HepG2 (cell line): ENCODE results near the gene A4GNT. TPM values are rescaled to one million over a fixed set of nuclear protein-coding genes. Genes with fewer than 3 reads are reported as not detected.

Experiments used
- ATAC-seq: fragments of 200-7000 bp; cut with Tn5 transposase; 3 replicates; pipeline ENCODE4 v1.9.1; 2020; ENCODE audit warnings: mild to moderate bottlenecking, moderate library complexity
- BruUV-seq: library from RNA; stranded (reverse); fragments of 400-500 nt; replicated peaks from 2 replicates; lab custom pipeline; 2021; lab: Mats Ljungman, UMichigan
- CTCF ChIA-PET: fragments of 300-600 bp; formaldehyde crosslinking; extraction: SDS; loops from one replicate; lab custom pipeline; 2021; ENCODE audit warnings: low total read pairs, inconsistent platforms, low intra/inter-chr PET ratio; lab: Yijun Ruan, JAX
- POLR2A ChIA-PET: fragments of 350-600 bp; sonication (Branson Sonifier 250); formaldehyde crosslinking; loops from one replicate; lab custom pipeline; 2020; ENCODE audit warnings: antibody characterized with exemption, inconsistent platforms; lab: Yijun Ruan, JAX
- DNase-seq: peaks from one replicate; pipeline ENCODE4 v3.0.0-alpha.2; 2015; ENCODE audit warnings: low spot score
- FAIRE-seq: peaks from 3 replicates; lab custom pipeline; 2011; peaks lifted over from hg19 to GRCh38; lab: Jason Lieb, UNC
- H2AFZ ChIP-seq: one replicate; pipeline ENCODE4 v1.6.1; 2011; ENCODE audit warnings: low read length, inconsistent platforms
- H3K27ac ChIP-seq: fragments of 300-600 bp; 3 replicates; pipeline ENCODE4 v1.8.0; 2011; ENCODE audit warnings: mixed run types, mild to moderate bottlenecking, mixed read lengths, low read length, inconsistent platforms; ENCODE audit not compliant: insufficient read depth; ENCODE audit errors: extremely low read length
- H3K27me3 ChIP-seq, 2 experiments: fragments of 200-600 bp in 1 of 2; 2 replicates in 1 of 2; 3 replicates in 1 of 2; pipeline versions ENCODE4 v1.6.0 to v1.8.0; 2011; ENCODE audit warnings: low read length in 2 of 2, mild to moderate bottlenecking in 2 of 2, moderate library complexity in 2 of 2, inconsistent platforms in 1 of 2; ENCODE audit not compliant: insufficient read depth in 2 of 2, control insufficient read depth in 1 of 2
- H3K36me3 ChIP-seq, 2 experiments: fragments of 200-600 bp in 1 of 2; replicated peaks in 1 of 2; 2 replicates in 1 of 2; 3 replicates in 1 of 2; pipeline versions ENCODE4 v1.5.1 to v1.8.0; 2011; ENCODE audit warnings: low read length in 2 of 2, inconsistent platforms in 1 of 2; ENCODE audit not compliant: insufficient read depth in 2 of 2, control insufficient read depth in 1 of 2
- H3K4me1 ChIP-seq: 2 replicates; pipeline ENCODE4 v1.5.1; 2012; ENCODE audit warnings: low read length, inconsistent platforms; ENCODE audit not compliant: insufficient read depth
- H3K4me2 ChIP-seq: 2 replicates; pipeline ENCODE4 v1.6.0; 2011; ENCODE audit warnings: low read depth, low read length, inconsistent platforms
- H3K4me3 ChIP-seq, 3 experiments: fragments of 200-600 bp in 1 of 3; sonication (generic), shearing (Covaris generic) in 1 of 3; replicated peaks in 1 of 3; 2 replicates each; pipeline ENCODE4 v1.5.1; 2011 to 2016; ENCODE audit warnings: low read length in 3 of 3, inconsistent platforms in 2 of 3, low read depth in 2 of 3, mild to moderate bottlenecking in 2 of 3, control low read depth in 1 of 3, mixed read lengths in 1 of 3; ENCODE audit not compliant: insufficient read depth in 1 of 3
- H3K79me2 ChIP-seq: one replicate; pipeline ENCODE4 v1.6.1; 2011; ENCODE audit warnings: low read length, inconsistent platforms; ENCODE audit not compliant: insufficient read depth
- H3K9ac ChIP-seq: 2 replicates; pipeline ENCODE4 v1.6.0; 2011; ENCODE audit warnings: mild to moderate bottlenecking, low read depth, low read length, inconsistent platforms; ENCODE audit not compliant: insufficient read depth
- H3K9me3 ChIP-seq: 2 replicates; pipeline ENCODE4 v1.5.1; 2012; ENCODE audit warnings: mild to moderate bottlenecking, low read length
- H4K20me1 ChIP-seq: 2 replicates; pipeline ENCODE4 v1.6.0; 2011; ENCODE audit warnings: inconsistent platforms, mild to moderate bottlenecking, low read length, moderate library complexity; ENCODE audit not compliant: insufficient read depth
- CENPX ChIP-seq: sonication (generic); formaldehyde crosslinking; IDR thresholded peaks from 2 replicates; pipeline ENCODE4 v1.9.0; 2021; ENCODE audit warnings: mild to moderate bottlenecking, missing genetic modification reagents, moderate library complexity
- DMAP1 ChIP-seq: IDR thresholded peaks from 2 replicates; pipeline ENCODE4 v1.6.1; 2016
- E2F5 ChIP-seq: sonication (generic); formaldehyde crosslinking; conservative IDR thresholded peaks from 2 replicates; pipeline ENCODE4 v1.4.0; 2020; ENCODE audit warnings: missing genetic modification reagents
- HNRNPH1 ChIP-seq: fragments of 200-400 bp; formaldehyde crosslinking; optimal IDR thresholded peaks from 2 replicates; pipeline ENCODE3; 2017; ENCODE audit warnings: mild to moderate bottlenecking, low read depth, low read length
- JUNB ChIP-seq: sonication (generic); formaldehyde crosslinking; IDR thresholded peaks from 2 replicates; pipeline ENCODE4 v1.8.0; 2022; ENCODE audit warnings: missing genetic modification reagents, mild to moderate bottlenecking, borderline replicate concordance
- MEIS2 ChIP-seq: sonication (generic); formaldehyde crosslinking; IDR thresholded peaks from 2 replicates; pipeline ENCODE4 v1.9.0; 2021; ENCODE audit warnings: mild to moderate bottlenecking, missing genetic modification reagents
- MTF2 ChIP-seq: sonication (generic); formaldehyde crosslinking; IDR thresholded peaks from 2 replicates; pipeline ENCODE4 v1.5.0; 2020; ENCODE audit warnings: missing genetic modification reagents, borderline replicate concordance
- NR2F1 ChIP-seq, 2 experiments: fragments of 450-650 bp in 1 of 2; formaldehyde crosslinking in 1 of 2; IDR thresholded peaks; 2 replicates each; pipeline versions ENCODE4 v1.5.0 to v1.6.1; 2016 to 2020; ENCODE audit warnings: mild to moderate bottlenecking in 1 of 2, missing compliant biosample characterization in 1 of 2, missing genetic modification reagents in 1 of 2, moderate library complexity in 1 of 2
- RBM39 ChIP-seq: fragments of 200-400 bp; formaldehyde crosslinking; IDR thresholded peaks from one replicate; pipeline ENCODE4 v1.6.1; 2018; ENCODE audit warnings: antibody characterized with exemption, mild to moderate bottlenecking, low read depth, low read length; ENCODE audit not compliant: poor library complexity, severe bottlenecking
- SETDB1 ChIP-seq: sonication (generic); formaldehyde crosslinking; IDR thresholded peaks from 2 replicates; pipeline ENCODE4 v1.5.1; 2020; ENCODE audit warnings: missing genetic modification reagents, mild to moderate bottlenecking, borderline replicate concordance
- SSRP1 ChIP-seq: IDR thresholded peaks from 2 replicates; pipeline ENCODE4 v1.6.1; 2016; ENCODE audit warnings: control low read depth
- YEATS2 ChIP-seq: sonication (generic); formaldehyde crosslinking; IDR thresholded peaks from 2 replicates; pipeline ENCODE4 v1.4.0; 2020; ENCODE audit warnings: missing genetic modification reagents, borderline replicate concordance
- YEATS4 ChIP-seq: sonication (generic); formaldehyde crosslinking; IDR thresholded peaks from 2 replicates; pipeline ENCODE4 v1.4.0; 2020; ENCODE audit warnings: missing genetic modification reagents, borderline replicate concordance
- ZNF138 ChIP-seq: sonication (generic); formaldehyde crosslinking; IDR thresholded peaks from 2 replicates; pipeline ENCODE4 v1.5.0; 2020; ENCODE audit warnings: mild to moderate bottlenecking, low read depth, missing genetic modification reagents
- ZNF232 ChIP-seq: sonication (generic); formaldehyde crosslinking; IDR thresholded peaks from 2 replicates; pipeline ENCODE4 v1.4.0; 2020; ENCODE audit warnings: missing genetic modification reagents, borderline replicate concordance
- ZNF34 ChIP-seq: sonication (generic); formaldehyde crosslinking; IDR thresholded peaks from 2 replicates; pipeline ENCODE4 v1.4.0; 2020; ENCODE audit warnings: mild to moderate bottlenecking, missing genetic modification reagents, borderline replicate concordance
- ZNF460 ChIP-seq: sonication (generic); formaldehyde crosslinking; IDR thresholded peaks from 2 replicates; pipeline ENCODE4 v1.5.1; 2020; ENCODE audit warnings: missing genetic modification reagents, mild to moderate bottlenecking, borderline replicate concordance
- ZNF576 ChIP-seq: sonication (generic); formaldehyde crosslinking; IDR thresholded peaks from 2 replicates; pipeline ENCODE4 v1.4.0; 2020; ENCODE audit warnings: mild to moderate bottlenecking, missing genetic modification reagents
- ZNF713 ChIP-seq: sonication (generic); formaldehyde crosslinking; IDR thresholded peaks from 2 replicates; pipeline ENCODE4 v1.4.0; 2020; ENCODE audit warnings: mild to moderate bottlenecking, missing genetic modification reagents
- WGBS: methylation state at CpG from one replicate; pipeline ENCODE4 v1.1.6; 2017; ENCODE audit warnings: low lambda C conversion rate; 5-methylcytosine and 5-hydroxymethylcytosine counted together
- in situ Hi-C: cut with HindIII; loops from 2 replicates; pipeline ENCODE4 v1.10.0; 2017; ENCODE audit warnings: low pct_unique_long_range_greater_than_20kb; ENCODE audit not compliant: extremely low pct_ligation_motif_present
- intact Hi-C: fragments of 100-400 bp; cut with micrococcal nuclease; formaldehyde crosslinking; loops from one replicate; pipeline ENCODE4 v1.10.0; 2022; ENCODE audit not compliant: unreplicated experiment
- polyA plus RNA-seq, 8 experiments: library from polyadenylated mRNA; depleted of rRNA in 3 of 8; stranded (reverse) in 7 of 8; unstranded in 1 of 8; fragments of >200 nt; fragmentation: Illumina TruSeq in 4 of 8; extraction: Trizol in 4 of 8; gene quantifications; 2 replicates each; pipeline versions ENCODE4 v1.2.1 to v1.2.3, GENCODE V29; 2011 to 2016; ENCODE audit warnings: low read depth in 4 of 8, missing spikeins in 1 of 8, mixed read lengths in 1 of 8; ENCODE audit not compliant: insufficient read depth in 1 of 8
- total RNA-seq, 5 experiments: library from RNA; depleted of rRNA; stranded (reverse); fragments of >200 nt; fragmentation: Illumina TruSeq; extraction: Trizol; gene quantifications; 2 replicates each; pipeline ENCODE4 v1.2.3, GENCODE V29; 2016; ENCODE audit warnings: low read depth in 1 of 5

A4GNT gene
- total and polyA plus RNA-seq, 2 of the 13 experiments (the other 11 are each of a cell fraction or from before 2014, with no cell fraction given): not detected

- in situ Hi-C loops: no loop called here
- POLR2A ChIA-PET: no interaction called here
- no peak overlapping the region for H3K9ac ChIP-seq
- DNase-seq (no peak), FAIRE-seq (no peak), ATAC-seq (no peak)
- no peak overlapping the region for H3K27ac ChIP-seq
- H3K4me3 ChIP-seq: no peak overlapping the region
- no peaks in the 10 kb centered on the region for H3K9me3 ChIP-seq
- TF ChIP-seq ZNF34 (CRISPR knock-in tag) (no peak), SETDB1 (CRISPR knock-in tag) (no peak), ZNF713 (CRISPR knock-in tag) (no peak), RBM39 (no peak), YEATS2 (CRISPR knock-in tag) (no peak), SSRP1 (CRISPR knock-in tag) (no peak), DMAP1 (CRISPR knock-in tag) (no peak), ZNF232 (no peak), E2F5 (CRISPR knock-in tag) (no peak), HNRNPH1 (no peak), NR2F1 (CRISPR knock-in tag; IDR thresholded peaks at IDR 0.05) (no peak), ZNF460 (CRISPR knock-in tag) (no peak), MEIS2 (CRISPR knock-in tag) (no peak), MTF2 (CRISPR knock-in tag) (no peak), CENPX (CRISPR knock-in tag) (no peak), JUNB (no peak), YEATS4 (CRISPR knock-in tag) (no peak), ZNF576 (CRISPR knock-in tag) (no peak), ZNF138 (CRISPR knock-in tag) (no peak)
- H2AFZ ChIP-seq: no peak overlapping the region
- H3K79me2 ChIP-seq: no peaks in the 10 kb centered on the region
- intact Hi-C loops: no loop called here
- no TSS peak for BruUV-seq
- H3K36me3 ChIP-seq: peaks cover 3 to 12% of the 10 kb centered on the region in 2 experiments
- WGBS: 96% methylated on average over 4 of the region's 4 CpGs
- H3K27me3 ChIP-seq: no peaks in the 10 kb centered on the region
- CTCF ChIA-PET: no interaction called here
- no peaks in the 10 kb centered on the region; the same call in 1 of the 2 replicates for H4K20me1 ChIP-seq
- H3K4me1 ChIP-seq: no peaks in the 10 kb centered on the region
- no peak overlapping the region for H3K4me2 ChIP-seq
Measured at GRCh38 chr3:138157743-138158142, 25.6 kb upstream of the A4GNT start.
